Keratinocyte (primary cell): Measurements from ENCODE around the gene MALSU1. TPM values are rescaled to one million over a fixed set of nuclear protein-coding genes. Genes with fewer than 3 reads are reported as not detected.

ENCODE experiments used
- DNase-seq: peaks from one replicate; pipeline ENCODE4 v3.0.0-alpha.2; 2011; ENCODE audit warnings: low read depth, missing footprints, low spot score
- FAIRE-seq: peaks from 2 replicates; lab custom pipeline; 2011; peaks lifted over from hg19 to GRCh38; lab: Jason Lieb, UNC
- H2AFZ ChIP-seq: 2 replicates; pipeline ENCODE4 v1.6.0; 2012; ENCODE audit warnings: low read length, control low read depth, inconsistent platforms; ENCODE audit not compliant: control insufficient read depth
- H3K27ac ChIP-seq: 2 replicates; pipeline ENCODE4 v1.5.1; 2011; ENCODE audit warnings: low read length; ENCODE audit not compliant: control insufficient read depth, insufficient read depth
- H3K27me3 ChIP-seq: 3 replicates; pipeline ENCODE4 v1.6.0; 2011; ENCODE audit warnings: low read length; ENCODE audit not compliant: control insufficient read depth, insufficient read depth; ENCODE audit errors: extremely low read depth
- H3K36me3 ChIP-seq, 2 experiments: 2 replicates in 1 of 2; 3 replicates in 1 of 2; pipeline ENCODE4 v1.5.1; 2011; ENCODE audit warnings: low read length in 2 of 2, mild to moderate bottlenecking in 1 of 2; ENCODE audit not compliant: control insufficient read depth in 2 of 2, insufficient read depth in 2 of 2; ENCODE audit errors: extremely low read depth in 1 of 2
- H3K4me1 ChIP-seq: 3 replicates; pipeline ENCODE4 v1.5.1; 2011; ENCODE audit warnings: low read length; ENCODE audit not compliant: control insufficient read depth, insufficient read depth; ENCODE audit errors: extremely low read depth
- H3K4me2 ChIP-seq: 3 replicates; pipeline ENCODE4 v1.6.0; 2011; ENCODE audit warnings: low read depth, low read length; ENCODE audit not compliant: control insufficient read depth, insufficient read depth; ENCODE audit errors: extremely low read depth
- H3K4me3 ChIP-seq, 3 experiments: fragments of 200-600 bp in 1 of 3; sonication (generic) in 1 of 3; 2 replicates in 2 of 3; 3 replicates in 1 of 3; pipeline ENCODE4 v1.5.1; 2011 to 2016; ENCODE audit warnings: low read length in 3 of 3, mild to moderate bottlenecking in 3 of 3, control low read depth in 2 of 3, inconsistent platforms in 1 of 3, low read depth in 1 of 3, mixed read lengths in 1 of 3, mixed run types in 1 of 3, moderate library complexity in 1 of 3; ENCODE audit not compliant: control insufficient read depth in 2 of 3, insufficient read depth in 2 of 3; ENCODE audit errors: extremely low read depth in 1 of 3
- H3K79me2 ChIP-seq: 2 replicates; pipeline ENCODE4 v1.6.0; 2012; ENCODE audit warnings: low read length; ENCODE audit not compliant: control insufficient read depth, insufficient read depth
- H3K9ac ChIP-seq: 3 replicates; pipeline ENCODE4 v1.6.0; 2011; ENCODE audit warnings: low read length; ENCODE audit not compliant: control insufficient read depth, insufficient read depth; ENCODE audit errors: extremely low read depth
- H3K9me1 ChIP-seq: 3 replicates; pipeline ENCODE4 v1.6.0; 2011; ENCODE audit warnings: low read length; ENCODE audit not compliant: control insufficient read depth, insufficient read depth; ENCODE audit errors: extremely low read depth
- H3K9me3 ChIP-seq: 2 replicates; pipeline ENCODE4 v1.5.1; 2012; ENCODE audit warnings: low read depth, low read length; ENCODE audit not compliant: control insufficient read depth
- H4K20me1 ChIP-seq: 3 replicates; pipeline ENCODE4 v1.6.0; 2011; ENCODE audit warnings: low read length; ENCODE audit not compliant: control insufficient read depth, insufficient read depth; ENCODE audit errors: extremely low read depth
- CTCF ChIP-seq, 3 experiments: IDR thresholded peaks in 1 of 3; conservative IDR thresholded peaks in 1 of 3; optimal IDR thresholded peaks in 1 of 3; 2 replicates in 2 of 3; 3 replicates in 1 of 3; pipeline versions ENCODE3 to v1.5.1; 2011; ENCODE audit warnings: low read length in 3 of 3, mild to moderate bottlenecking in 3 of 3, moderate library complexity in 2 of 3, control low read depth in 1 of 3, inconsistent platforms in 1 of 3; ENCODE audit not compliant: insufficient read depth in 2 of 3; ENCODE audit errors: extremely low read depth in 1 of 3
- EZH2 ChIP-seq: IDR thresholded peaks from one replicate; pipeline ENCODE4 v1.6.1; 2012; ENCODE audit warnings: inconsistent platforms, mild to moderate bottlenecking, low read length, moderate library complexity
- dilution Hi-C: fragments of 300-500 bp; cut with MboI; formaldehyde crosslinking; loops from one replicate; pipeline ENCODE4 v1.7.0; 2020; ENCODE audit warnings: low sequenced_read_pairs; ENCODE audit not compliant: extremely low pct_ligation_motif_present
- polyA plus RNA-seq, 5 experiments: library from polyadenylated mRNA; depleted of rRNA in 3 of 5; stranded (reverse) in 3 of 5; stranded (forward) in 1 of 5; unstranded in 1 of 5; fragments of >200 nt; gene quantifications; 1 replicate in 1 of 5; 2 replicates in 3 of 5; 3 replicates in 1 of 5; pipeline versions ENCODE4 v1.2.1 to v1.2.3, GENCODE V29; 2011 to 2012; ENCODE audit warnings: missing spikeins in 2 of 5, low read depth in 1 of 5, low replicate concordance in 1 of 5

MALSU1 gene
- polyA plus RNA-seq, 1 donor (not counting 4 experiments of a cell fraction or from before 2014, with no cell fraction given) = 67.8 TPM

DNA sequence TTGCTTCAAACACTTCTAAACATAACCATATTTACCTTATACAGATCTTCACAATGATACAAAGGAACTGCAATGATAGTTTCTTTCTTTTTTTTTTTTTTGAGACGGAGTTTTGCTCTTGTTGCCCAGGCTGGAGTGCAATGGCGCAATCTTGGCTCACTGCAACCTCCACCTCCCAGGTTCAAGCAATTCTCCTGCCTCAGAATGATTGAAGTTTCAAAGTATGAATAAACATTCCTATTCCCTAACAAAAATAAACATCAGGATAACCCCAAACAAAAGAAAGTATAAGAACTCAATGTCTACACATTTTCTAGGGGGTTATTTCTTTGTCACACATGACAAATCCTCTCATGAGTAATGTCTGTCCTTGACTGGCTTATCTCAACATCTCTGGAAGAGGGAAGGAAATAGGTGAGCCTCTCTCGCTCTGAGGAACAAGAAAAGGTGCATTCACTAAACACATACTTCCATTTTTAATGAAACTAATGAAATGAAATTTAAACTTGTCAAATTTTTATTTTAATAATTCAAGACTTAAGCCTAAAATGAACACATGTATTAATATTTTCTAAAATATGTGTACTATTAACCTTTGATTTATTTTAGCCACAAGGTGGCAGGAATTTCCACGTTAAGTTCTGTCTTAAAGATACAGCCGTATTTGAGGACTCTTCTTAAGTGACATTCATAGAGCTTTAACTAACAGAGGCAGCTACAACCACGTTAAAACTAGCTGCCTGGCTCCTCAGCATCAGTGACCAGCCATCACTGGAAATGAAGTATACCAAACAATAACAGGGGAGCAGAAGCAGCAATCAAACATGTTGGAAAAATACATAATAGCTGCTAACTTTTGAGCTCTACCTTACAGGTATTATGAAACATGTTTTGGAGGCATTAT is 58.3 kb downstream of the MALSU1 start:
- peaks cover 16% of the 10 kb centered on the region for H3K4me1 ChIP-seq
- H3K9me3 ChIP-seq = no peaks in the 10 kb centered on the region
- H3K9ac ChIP-seq = no peak overlapping the region
- dilution Hi-C loops = no loop called here
- H2AFZ ChIP-seq = no peak overlapping the region
- DNase-seq (peak; percentile 38), FAIRE-seq (peak; percentile 52)
- peak overlapping the region; percentile 61 for H3K4me2 ChIP-seq
- no peak overlapping the region for H3K27ac ChIP-seq
- no peaks in the 10 kb centered on the region for H3K9me1 ChIP-seq
- H3K4me3 ChIP-seq = peak overlapping the region in 1 of 3 experiments; percentile 5
- H3K27me3 ChIP-seq = no peaks in the 10 kb centered on the region
- TF ChIP-seq EZH2 (no peak), CTCF (optimal IDR thresholded peaks at IDR 0.05 in 1 of 3, IDR thresholded peaks at IDR 0.05 in 1 of 3, conservative IDR thresholded peaks at IDR 0.05 in 1 of 3; ENCODE audit: extremely low read depth in 1 of 3, insufficient read depth in 2 of 3, low read length in 3 of 3) (peak in 1 of 3 experiments; percentile 15)
- H3K36me3 ChIP-seq = no peaks in the 10 kb centered on the region
- no peaks in the 10 kb centered on the region for H3K79me2 ChIP-seq
- peaks cover 3% of the 10 kb centered on the region for H4K20me1 ChIP-seq

DNA sequence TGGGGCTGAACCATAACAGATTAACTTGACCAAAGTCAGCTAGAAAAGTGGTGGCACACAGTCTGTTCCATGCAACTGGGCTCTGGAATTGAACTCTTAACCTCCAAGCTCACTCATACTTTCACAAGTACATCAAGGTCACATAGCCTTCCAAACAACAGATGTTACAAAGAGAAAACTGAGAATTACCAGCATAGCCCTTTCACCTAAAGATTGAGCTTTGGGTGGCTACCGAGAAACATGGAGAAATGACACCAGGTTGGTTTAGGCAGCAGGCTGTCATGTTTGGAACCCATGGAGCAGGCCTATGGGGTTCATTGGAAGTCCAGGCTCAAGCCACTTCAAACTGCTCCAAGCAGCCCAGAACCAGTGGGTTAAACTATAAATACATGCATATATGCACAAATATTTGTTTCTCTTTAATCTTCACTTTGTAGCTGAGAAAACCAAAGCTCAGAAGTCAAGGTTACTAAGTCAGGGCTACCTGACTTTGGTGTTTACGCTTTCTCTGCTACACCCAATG is 59.1 kb downstream of the MALSU1 start:
- Histone ChIP-seq H3K27ac (no peak overlapping the region), H4K20me1 (peaks cover 3% of the 10 kb centered on the region), H3K4me2 (no peak overlapping the region), H3K9me1 (no peaks in the 10 kb centered on the region), H3K36me3 (no peaks in the 10 kb centered on the region), H3K27me3 (no peaks in the 10 kb centered on the region), H2AFZ (no peak overlapping the region), H3K9ac (no peak overlapping the region), H3K4me1 (peaks cover 16% of the 10 kb centered on the region), H3K9me3 (no peaks in the 10 kb centered on the region), H3K4me3 (no peak overlapping the region), H3K79me2 (no peaks in the 10 kb centered on the region)
- TF ChIP-seq EZH2 (no peak), CTCF (optimal IDR thresholded peaks at IDR 0.05 in 1 of 3, IDR thresholded peaks at IDR 0.05 in 1 of 3, conservative IDR thresholded peaks at IDR 0.05 in 1 of 3; ENCODE audit: extremely low read depth in 1 of 3, insufficient read depth in 2 of 3, low read length in 3 of 3) (no peak)
- no peak for DNase-seq
- no peak for FAIRE-seq
- dilution Hi-C loops = no loop called here

Other genes starting within 250 kb of the MALSU1 start
- gene KLHL7, start 193.6 kb upstream of the MALSU1 start, polyA plus RNA-seq = 28.3 to 43.1 TPM (median 30.0 TPM) in 3 replicates
- gene NUP42, start 117.3 kb upstream of the MALSU1 start, polyA plus RNA-seq = 26.1 to 44.6 TPM (median 34.2 TPM) in 3 replicates
- 44.5 to 412 TPM (median 142 TPM) in 3 replicates for gene GPNMB, start 52.6 kb upstream of the MALSU1 start, polyA plus RNA-seq
- 13.8 to 22.3 TPM (median 18.9 TPM) in 3 replicates for gene IGF2BP3, start 171.2 kb downstream of the MALSU1 start, polyA plus RNA-seq
- 62.4 to 92.6 TPM (median 71.6 TPM) in 3 replicates for gene TRA2A, start 232.6 kb downstream of the MALSU1 start, polyA plus RNA-seq